ENCODE data around the gene PLPPR3. TPM values are rescaled to one million over a fixed set of nuclear protein-coding genes. Genes with fewer than 3 reads are reported as not detected.

The PLPPR3 gene
- total and polyA plus RNA-seq, 10 of the 15 experiments (the other 5 are each of a cell fraction or from before 2014, with no cell fraction given) = 0.07 TPM; not detected in 9

GRCh38 chr19:763869-764268 is 57.9 kb downstream of the PLPPR3 start:
- Histone ChIP-seq H3K4me1 (ENCODE audit: control insufficient read depth, insufficient read depth, low read length) (no peaks in the 10 kb centered on the region), H2AFZ (ENCODE audit: control insufficient read depth, low read depth, low read length) (no peak overlapping the region), H3K79me2 (ENCODE audit: control insufficient read depth, insufficient read depth, low read length) (no peaks in the 10 kb centered on the region), H3K9ac (ENCODE audit: control insufficient read depth, insufficient read depth, low read length) (no peak overlapping the region), H4K20me1 (ENCODE audit: control insufficient read depth, insufficient read depth) (no peaks in the 10 kb centered on the region), H3K27me3 (replicated peaks in 1 of 2; ENCODE audit: control insufficient read depth in 2 of 2, insufficient read depth in 2 of 2, low read length in 1 of 2) (no peaks in the 10 kb centered on the region), H3K9me3 (replicated peaks; ENCODE audit: control insufficient read depth, insufficient read depth, low read length) (no peaks in the 10 kb centered on the region; the same call in 2 of the 3 replicates), H3K36me3 (ENCODE audit: control insufficient read depth in 2 of 2, insufficient read depth in 2 of 2, low read length in 1 of 2) (no peaks in the 10 kb centered on the region), H3K4me2 (ENCODE audit: control insufficient read depth, insufficient read depth) (no peak overlapping the region), H3K27ac (ENCODE audit: control insufficient read depth, insufficient read depth) (no peak overlapping the region), H3K4me3 (no peak overlapping the region)
- no peak for TF ChIP-seq ZNF217 (IDR thresholded peaks at IDR 0.05)
- ChIA-PET SMC1A (ENCODE audit: uncharacterized antibody, unreplicated experiment) (no interaction called here), POLR2A (no interaction called here), CTCF (no interaction called here), RAD21 (ENCODE audit: unreplicated experiment) (no interaction called here)
- intact Hi-C loops (cut with micrococcal nuclease; ENCODE audit: unreplicated experiment) = no loop called here
- DNase-seq (ENCODE audit: low read depth, low spot score) = no peak
- ATAC-seq = no peak
- in situ Hi-C loops (cut with MboI) = no loop called here
- FAIRE-seq = no peak
- WGBS (ENCODE audit: insufficient coverage, insufficient replicate concordance, low lambda C conversion rate, missing lambda C conversion rate) = 83% methylated on average over 6 of the region's 6 CpGs
- BruUV-seq (replicated peaks) = no TSS peak

DNA sequence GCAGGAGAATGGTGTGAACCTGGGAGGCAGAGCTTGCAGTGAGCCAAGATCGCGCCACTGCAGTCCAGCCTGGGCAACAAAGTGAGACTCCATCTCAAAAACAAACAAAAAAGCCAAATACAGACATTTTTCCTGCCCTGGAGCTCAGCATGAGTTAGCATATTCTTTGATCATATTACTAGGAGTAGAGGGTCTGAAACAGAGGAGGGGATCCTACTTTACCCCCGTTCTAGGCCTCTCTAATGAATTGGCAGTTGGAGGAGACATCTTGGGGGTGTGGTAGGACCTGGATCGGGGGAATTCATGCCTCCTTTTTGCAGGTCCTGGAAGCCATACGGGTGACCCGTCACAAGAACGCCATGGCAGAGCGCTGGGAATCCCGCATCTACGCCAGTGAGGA is 58.6 kb downstream of the PLPPR3 start:
- FAIRE-seq (no peak), ATAC-seq (no peak), DNase-seq (ENCODE audit: low read depth, low spot score) (no peak)
- Histone ChIP-seq H3K36me3 (ENCODE audit: control insufficient read depth in 2 of 2, insufficient read depth in 2 of 2, low read length in 1 of 2) (no peaks in the 10 kb centered on the region), H3K79me2 (ENCODE audit: control insufficient read depth, insufficient read depth, low read length) (no peaks in the 10 kb centered on the region), H4K20me1 (ENCODE audit: control insufficient read depth, insufficient read depth) (no peaks in the 10 kb centered on the region), H2AFZ (ENCODE audit: control insufficient read depth, low read depth, low read length) (no peak overlapping the region), H3K27ac (ENCODE audit: control insufficient read depth, insufficient read depth) (no peak overlapping the region), H3K9me3 (replicated peaks; ENCODE audit: control insufficient read depth, insufficient read depth, low read length) (peaks cover 3% of the 10 kb centered on the region; the same call in 1 of the 3 replicates), H3K4me1 (ENCODE audit: control insufficient read depth, insufficient read depth, low read length) (no peaks in the 10 kb centered on the region), H3K27me3 (replicated peaks in 1 of 2; ENCODE audit: control insufficient read depth in 2 of 2, insufficient read depth in 2 of 2, low read length in 1 of 2) (no peaks in the 10 kb centered on the region), H3K4me3 (no peak overlapping the region), H3K4me2 (ENCODE audit: control insufficient read depth, insufficient read depth) (no peak overlapping the region), H3K9ac (ENCODE audit: control insufficient read depth, insufficient read depth, low read length) (no peak overlapping the region)
- POLR2A ChIA-PET = no interaction called here
- WGBS (ENCODE audit: insufficient coverage, insufficient replicate concordance, low lambda C conversion rate, missing lambda C conversion rate) = 81% methylated on average over 10 of the region's 10 CpGs
- no TSS peak for BruUV-seq (replicated peaks)
- in situ Hi-C loops (cut with MboI) = no loop called here
- SMC1A ChIA-PET (ENCODE audit: uncharacterized antibody, unreplicated experiment) = no interaction called here
- no peak for TF ChIP-seq RCOR1 (conservative IDR thresholded peaks at IDR 0.05; ENCODE audit: low read depth, low read length)
- no peak for TF ChIP-seq CEBPZ (IDR thresholded peaks at IDR 0.05; ENCODE audit: low read depth, low read length)
- TF ChIP-seq GABPA (IDR thresholded peaks at IDR 0.05; ENCODE audit: low read depth) = no peak
- TF ChIP-seq CHD2 (IDR thresholded peaks at IDR 0.05; ENCODE audit: borderline replicate concordance, low read depth, low read length) = no peak
- no peak for TF ChIP-seq SIX5 (IDR thresholded peaks at IDR 0.05; ENCODE audit: low read depth, low read length, severe bottlenecking)
- TF ChIP-seq RELB (IDR thresholded peaks at IDR 0.05; ENCODE audit: low read depth) = no peak
- no peak for TF ChIP-seq TBL1XR1 (IDR thresholded peaks at IDR 0.05; ENCODE audit: low read depth, low read length)
- TF ChIP-seq PML (IDR thresholded peaks at IDR 0.05; ENCODE audit: low read length) = no peak
- no peak for TF ChIP-seq POLR2A (IDR thresholded peaks at IDR 0.05; ENCODE audit: low read depth, low read length)
- TF ChIP-seq KLF5 (IDR thresholded peaks at IDR 0.05; ENCODE audit: partially characterized antibody) = no peak
- TF ChIP-seq CBFB (IDR thresholded peaks at IDR 0.05; ENCODE audit: low read depth) = no peak
- no peak for TF ChIP-seq NFXL1 (IDR thresholded peaks at IDR 0.05; ENCODE audit: borderline replicate concordance)
- TF ChIP-seq SMARCA5 (IDR thresholded peaks at IDR 0.05) = no peak
- intact Hi-C loops (cut with micrococcal nuclease; ENCODE audit: unreplicated experiment) = no loop called here
- RAD21 ChIA-PET (ENCODE audit: unreplicated experiment) = interaction anchor here (0.6 kb wide), 1 partner anchor 191 kb away, joined by 3 read pairs; no protein-coding TSS in a partner anchor
- CTCF ChIA-PET = no interaction called here

Measured in GM12878 (cell line).